ENCODE data around the gene SIK2.

Gene SIK2

DNA sequence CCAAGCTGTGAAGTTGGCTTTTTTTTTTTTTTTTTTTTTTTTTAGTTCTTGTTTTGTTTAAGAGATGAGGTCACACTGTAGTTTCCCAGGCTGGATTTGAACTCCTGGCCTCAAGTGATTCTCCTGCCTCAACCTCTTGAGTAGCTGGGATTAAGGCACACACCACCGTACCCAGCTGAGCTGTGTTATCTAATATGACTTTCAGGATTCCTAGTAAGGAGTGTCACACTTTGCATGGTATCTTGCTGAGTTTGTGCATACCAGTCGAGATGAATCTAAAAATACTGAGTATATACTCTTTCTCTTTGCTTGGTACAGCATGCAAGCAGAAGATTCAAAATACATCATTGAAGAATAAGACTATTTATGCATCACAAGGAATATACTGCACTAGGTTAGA lies 58.6 kb downstream of the SIK2 start:
- DNase-seq: no peak

DNA sequence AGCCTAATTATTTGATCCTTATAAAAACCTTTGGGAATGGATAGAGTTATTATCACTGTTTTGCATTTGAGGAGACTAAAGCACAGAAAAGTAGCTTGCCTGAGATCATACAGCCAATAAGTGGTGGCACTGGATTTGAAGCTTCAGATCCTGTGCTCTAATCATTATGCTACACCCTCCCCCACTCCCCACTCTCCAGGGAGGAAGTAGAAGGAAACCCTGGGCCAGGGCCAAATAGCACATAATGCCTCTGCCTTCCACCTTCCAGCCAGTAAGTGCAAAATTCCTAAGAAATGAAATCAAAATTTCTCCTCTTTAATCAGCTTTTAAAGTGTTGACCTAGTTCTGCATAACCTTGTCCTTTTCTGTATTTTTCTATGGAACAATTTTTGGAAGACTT lies 61.6 kb downstream of the SIK2 start:
- DNase-seq: no peak

DNA sequence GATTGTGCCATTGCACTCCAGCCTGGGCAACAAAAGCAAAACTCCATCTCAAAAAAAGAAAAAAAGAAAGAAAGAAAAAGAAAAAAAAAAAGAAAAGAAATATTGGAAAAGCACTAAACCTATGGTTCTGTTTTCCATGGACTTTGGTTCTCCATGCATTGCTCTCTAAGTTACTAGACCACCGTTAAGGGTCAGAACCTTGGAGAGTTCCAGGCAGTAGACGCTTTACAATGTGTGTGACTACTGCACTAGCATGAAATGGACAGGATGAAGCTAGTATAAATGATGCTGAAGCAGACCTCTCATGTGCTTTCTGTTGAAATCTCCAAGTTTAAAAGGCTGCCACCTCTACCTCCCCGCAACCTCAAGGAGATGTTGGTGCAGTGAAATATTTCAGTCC lies 63.5 kb downstream of the SIK2 start:
- no peak for DNase-seq

DNA sequence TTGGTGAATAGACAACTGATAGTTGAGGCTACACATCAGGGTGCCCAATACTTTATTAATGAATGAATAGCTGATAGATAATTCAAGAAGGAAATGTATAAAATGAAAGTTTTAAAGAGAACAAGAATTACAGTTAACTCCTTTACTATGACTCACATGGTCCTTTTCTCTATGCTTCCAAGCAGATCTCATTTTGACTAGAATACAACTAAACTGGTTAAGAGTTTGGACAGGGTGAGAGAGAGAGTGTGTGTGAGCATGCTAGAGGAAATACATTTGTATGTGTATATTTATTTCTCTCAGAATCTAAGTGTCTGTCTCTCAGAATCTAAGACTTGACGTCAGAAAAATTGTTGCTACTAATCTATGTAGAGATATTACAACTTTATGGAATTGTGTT lies 66.7 kb downstream of the SIK2 start:
- no peak for DNase-seq

DNA sequence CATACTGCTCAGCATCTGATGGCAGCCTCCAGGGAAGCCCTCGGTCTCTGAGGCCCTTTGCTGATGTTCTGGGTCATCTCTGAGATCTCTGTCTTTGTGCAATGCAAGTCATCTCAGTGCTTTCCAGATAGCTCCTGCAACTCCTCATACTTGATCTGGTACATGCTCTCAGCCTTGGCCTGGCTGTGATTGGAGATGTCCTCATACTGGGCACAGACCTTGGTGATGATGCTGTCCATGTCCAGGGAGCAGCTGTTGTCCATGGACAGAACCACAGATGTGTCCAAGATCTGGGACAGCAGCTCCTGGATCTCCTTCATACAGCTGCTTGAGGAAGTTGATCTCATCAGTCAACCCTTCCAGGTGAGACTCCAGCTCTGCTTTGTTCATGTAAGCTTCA lies 69.1 kb downstream of the SIK2 start:
- DNase-seq: no peak

DNA sequence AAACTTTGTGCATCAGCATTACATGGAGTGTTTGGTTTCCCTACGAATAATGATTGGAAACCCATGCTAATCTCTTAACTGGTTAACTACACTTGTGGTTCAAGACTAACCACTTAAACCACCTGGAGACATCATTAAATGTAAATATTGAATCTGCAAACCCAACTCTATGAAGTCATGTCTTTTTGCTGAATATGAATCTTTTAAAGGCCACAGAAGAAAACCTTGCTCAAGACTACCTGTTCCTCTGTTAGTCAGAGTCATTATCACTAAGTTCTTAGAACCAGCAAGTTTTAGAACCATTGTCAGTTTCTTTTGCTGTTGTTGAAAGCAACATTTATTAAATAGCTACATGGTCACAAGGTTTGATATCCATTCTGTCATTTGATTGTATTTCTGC lies 70.7 kb downstream of the SIK2 start:
- no peak for DNase-seq

DNA sequence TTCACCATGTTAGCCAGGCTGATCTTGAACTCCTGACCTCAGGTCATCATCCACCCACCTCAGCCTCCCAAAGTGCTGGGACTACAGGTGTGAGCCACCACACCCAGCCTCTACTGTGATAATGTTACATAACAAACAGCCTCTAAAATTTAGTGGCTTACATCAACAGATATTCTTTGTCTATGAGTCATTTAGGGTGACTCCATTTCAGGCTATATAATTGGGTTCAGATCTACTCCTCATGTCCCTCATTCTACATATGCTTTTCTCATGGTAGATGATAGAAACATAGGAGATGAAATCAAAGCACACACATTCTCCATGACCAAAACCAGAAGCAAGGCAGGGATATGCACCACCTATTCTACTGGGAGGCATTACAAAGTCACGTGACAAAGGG lies 72.7 kb downstream of the SIK2 start:
- DNase-seq: no peak

DNA sequence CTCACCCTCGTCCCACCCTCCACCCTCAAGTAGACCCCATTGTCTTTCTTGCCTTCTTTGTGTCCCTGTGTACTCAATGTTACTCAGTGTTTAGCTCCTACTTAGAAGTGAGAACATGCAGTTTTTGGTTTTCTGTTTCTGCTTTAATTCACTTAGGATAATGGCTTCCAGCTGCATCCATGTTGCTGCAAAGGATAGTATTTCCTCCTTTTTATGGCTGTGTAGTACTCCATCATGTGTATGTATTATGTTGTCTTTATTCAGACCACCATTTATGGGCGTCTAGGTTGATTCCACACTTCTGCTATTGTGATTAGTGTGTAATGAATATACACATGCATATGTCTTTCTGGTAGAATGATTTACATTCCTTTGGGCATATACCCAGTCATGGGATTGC lies 73.6 kb downstream of the SIK2 start:
- DNase-seq: no peak

DNA sequence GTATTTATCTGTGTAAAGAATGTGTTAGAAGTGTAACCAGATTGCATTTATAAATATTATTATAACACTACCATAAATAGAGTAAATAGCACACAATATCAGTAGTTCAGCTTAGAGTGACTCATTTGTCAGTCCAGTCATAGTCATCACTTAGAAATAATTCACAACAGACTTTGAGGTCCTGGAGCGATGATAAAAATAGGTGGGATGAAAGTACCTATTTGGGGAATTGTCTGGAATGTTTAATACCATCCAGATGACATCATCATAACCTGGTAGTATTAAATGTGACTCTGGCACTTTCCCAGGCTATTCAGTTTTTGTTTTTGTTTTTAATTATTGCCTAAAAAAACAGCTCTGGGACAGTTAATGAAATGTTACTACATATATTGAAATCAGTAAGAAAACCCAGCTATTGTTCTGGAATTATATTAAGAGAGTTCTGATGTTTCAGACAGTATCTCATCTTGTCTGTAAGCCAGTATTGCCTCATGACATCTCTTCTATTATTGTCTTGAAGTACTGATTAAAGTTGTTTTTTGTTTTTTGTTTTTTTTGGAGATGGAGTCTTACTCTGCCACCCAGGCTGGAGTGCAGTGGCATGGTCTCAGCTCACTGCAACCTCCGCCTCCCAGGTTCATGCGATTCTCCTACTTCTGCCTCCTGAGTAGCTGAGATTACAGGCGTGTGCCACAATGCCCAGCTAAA lies 74.8 kb downstream of the SIK2 start:
- DNase-seq: no peak

DNA sequence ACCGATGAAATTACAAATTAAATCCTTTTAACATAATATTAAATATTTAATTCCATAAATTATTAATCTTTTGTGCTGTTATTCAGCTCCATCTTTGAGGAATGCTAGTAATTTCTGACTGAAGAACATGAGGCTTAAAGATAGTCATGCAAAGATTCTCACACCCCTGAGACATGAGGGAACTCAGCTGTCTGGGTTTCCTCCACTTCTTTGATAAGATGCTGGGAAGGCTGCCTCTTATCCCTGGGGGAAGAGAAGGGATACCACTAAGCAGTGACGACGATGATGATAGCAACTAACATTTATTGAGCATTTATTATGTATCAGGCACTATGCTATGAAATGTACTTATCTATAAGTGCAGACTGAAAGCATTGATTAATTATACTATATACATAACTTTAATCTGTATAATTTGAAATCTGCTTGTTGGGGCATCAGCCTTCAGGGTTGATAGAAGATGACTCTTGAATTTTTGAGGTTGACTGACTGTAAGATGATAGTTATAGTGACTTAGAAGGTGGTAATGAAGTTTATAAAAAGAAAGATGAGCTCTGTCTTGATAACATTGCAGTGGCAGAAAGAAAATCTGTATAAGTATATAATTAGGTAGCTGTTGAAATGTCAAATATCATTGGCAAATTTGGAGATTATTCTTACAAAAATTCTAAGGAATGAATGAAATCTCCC lies 78.4 kb downstream of the SIK2 start:
- DNase-seq: no peak

DNA sequence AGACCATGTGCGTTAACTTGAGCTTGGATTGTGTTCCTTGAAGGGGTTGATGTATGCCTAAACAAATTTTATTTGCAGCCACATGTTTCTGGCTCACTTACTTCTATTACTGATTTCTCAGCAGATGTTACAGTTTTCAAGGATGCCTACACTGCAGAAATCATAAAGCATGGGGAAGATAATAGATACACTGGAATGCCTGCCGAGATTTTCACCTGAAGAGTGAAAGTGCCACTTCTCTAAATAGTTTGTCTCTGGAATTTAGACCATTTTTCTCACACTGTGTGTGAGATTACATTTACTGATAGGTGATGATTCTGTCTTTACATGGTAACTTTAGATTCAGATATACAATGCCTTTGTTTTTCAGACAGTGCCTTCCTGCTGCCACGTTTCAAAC lies 81.6 kb downstream of the SIK2 start:
- DNase-seq: no peak

DNA sequence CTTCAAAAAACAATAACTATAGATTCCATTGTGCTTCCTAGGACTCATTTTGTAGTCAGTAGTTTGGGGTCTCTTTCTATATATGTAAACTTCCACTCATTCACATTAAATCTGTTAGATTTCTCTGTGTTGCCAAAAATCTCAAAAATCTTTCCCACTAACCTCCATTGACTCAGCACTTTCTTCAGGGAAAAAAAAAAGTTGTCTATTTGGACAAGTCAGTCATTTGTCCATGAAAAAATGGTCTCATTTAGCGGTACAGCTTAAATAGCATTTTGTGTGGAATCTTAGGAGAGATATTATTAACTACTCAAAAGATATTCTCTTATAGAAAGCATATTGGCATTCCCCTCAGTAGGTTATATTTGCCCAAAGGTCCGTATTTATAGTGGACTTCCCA lies 82.0 kb downstream of the SIK2 start:
- no peak for DNase-seq

DNA sequence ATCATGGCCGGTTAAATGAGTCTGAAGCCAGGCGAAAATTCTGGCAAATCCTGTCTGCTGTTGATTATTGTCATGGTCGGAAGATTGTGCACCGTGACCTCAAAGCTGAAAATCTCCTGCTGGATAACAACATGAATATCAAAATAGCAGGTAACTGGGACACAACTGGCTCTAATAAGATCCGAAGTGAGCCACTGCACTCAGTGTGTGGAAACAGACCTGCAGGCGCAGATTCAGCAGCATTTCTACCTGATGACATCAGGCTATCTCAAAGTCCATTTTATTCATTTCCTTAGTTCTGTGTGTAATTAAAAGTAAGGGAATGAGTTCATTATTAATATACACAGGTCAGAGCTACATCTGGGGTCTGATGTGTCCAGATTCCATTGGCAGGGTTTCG lies 85.8 kb downstream of the SIK2 start:
- no peak for DNase-seq

DNA sequence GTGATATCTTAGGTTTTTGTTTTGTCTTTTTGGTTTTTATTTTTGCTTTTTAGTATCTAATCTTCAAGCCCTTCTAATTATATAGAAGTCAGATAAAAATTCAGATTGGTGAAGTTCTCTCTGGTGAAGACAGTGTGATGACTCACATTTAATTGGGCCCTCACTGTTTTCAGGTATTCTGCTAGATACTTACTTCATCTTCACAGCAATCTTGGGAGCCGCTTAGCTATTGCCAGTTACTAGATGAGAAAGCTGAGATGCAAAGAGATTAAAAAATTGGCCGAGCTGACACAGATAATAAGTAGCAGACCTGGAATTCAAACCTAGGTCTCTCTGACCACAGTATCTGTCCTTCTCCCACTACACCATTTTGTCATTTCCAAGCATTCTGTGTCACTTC lies 88.9 kb downstream of the SIK2 start:
- no peak for DNase-seq

DNA sequence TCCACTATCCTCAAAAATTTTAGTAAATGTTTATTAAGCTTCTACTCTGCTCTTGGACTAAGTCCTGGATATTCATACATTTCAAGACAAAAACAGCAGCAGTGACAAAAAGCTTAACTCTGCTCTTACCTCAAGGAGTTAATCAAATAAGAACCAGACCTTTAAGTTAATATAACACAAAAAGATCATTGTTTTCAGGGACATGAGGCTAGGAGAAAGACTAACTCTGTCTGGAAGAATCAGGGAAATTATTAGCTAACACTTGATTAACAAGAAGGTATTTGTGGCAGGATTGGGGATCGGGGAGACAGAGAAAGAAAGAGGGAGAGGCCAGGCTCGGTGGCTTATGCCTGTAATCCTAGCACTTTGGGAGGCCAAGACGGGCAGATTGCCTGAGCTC lies 89.5 kb downstream of the SIK2 start:
- no peak for DNase-seq

DNA sequence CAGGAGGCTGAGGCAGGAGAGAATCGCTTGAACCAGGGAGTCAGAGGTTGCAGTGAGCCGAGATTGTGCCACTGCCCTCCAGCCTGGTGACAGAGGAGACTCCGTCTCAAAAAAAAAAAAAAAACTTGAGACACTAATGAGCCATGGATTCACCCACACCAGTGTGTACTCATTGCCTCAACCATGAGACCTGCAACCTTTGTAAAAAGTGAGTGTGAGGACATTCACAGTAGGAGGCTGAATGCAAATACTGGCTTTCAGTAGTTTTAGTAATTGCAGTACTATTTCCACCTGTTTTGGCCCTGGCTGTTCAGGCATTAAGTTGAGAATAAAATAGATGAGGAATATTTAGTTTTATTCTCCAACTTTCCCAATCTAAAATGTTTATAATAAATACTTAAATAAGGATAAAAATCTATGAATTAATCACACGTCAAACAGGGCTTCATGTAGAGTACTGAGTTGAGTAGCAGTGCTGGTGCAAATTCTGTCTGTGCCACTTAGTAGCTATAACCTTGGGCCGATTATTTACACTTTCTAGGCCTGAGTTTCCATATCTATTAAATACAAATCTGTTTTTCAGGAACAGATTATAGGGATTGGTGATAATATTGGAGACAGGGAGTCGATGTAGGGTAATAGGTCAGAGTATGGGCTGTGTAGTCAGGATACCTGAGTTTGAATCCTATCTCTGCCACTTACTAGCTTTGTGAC lies 91.1 kb downstream of the SIK2 start:
- no peak for DNase-seq

DNA sequence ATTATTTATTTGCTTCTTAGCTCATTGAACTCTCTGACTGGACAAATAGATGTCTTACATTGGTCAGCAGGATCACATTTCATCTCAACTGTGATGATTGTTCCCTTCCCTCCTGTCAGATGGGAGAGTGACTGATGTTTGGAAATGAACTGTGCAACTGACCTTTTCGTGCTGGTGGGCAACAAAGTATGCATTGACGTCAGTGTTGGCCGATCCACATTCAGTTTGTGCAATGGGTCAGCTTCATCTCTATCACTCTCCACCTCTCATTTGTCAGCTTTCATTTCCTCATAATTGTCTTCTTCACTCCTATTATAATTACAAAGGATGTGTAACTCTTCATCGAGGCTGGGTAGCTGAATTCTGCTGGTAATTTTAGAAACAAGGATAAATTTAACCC lies 92.6 kb downstream of the SIK2 start:
- no peak for DNase-seq

DNA sequence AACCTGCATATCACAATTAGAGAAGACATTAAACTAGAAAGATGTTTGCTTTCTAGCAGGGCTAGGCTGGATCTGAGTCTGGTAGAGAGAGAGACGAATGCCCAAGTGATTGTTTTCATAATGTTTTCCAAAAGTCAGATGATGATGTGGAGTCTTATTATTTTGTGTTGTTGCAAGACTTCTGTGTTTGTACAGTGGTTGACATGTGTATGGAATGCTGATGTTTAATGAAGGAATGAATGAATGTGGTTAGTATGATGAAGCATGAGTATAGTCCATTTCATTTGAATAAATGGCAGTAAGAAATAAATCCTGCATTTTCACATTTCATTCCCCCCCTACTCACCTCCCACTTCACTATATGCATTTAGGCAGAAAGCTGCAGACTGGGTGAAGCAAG lies 94.3 kb downstream of the SIK2 start:
- DNase-seq: no peak

DNA sequence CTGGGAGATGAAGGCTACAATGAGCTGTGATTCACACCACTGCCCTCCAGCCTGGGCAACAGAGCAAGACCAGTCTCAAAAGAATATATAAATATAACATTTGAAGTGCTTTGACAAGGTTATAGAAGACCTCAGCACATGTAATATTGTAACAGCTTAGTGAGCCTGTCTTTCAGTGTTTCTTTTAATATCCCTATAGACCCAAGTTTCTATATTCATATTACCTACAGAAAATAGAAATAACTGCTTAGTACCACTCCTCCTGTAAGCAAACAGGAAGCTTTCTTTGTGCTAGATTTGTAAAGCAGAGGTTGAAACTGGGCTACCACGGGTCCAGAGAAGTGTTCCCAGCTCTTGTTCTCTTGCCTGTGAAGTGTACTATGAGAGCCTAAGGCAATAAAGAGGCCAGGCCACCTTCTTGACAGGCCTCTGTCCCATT lies 95.7 kb downstream of the SIK2 start:
- no peak for DNase-seq

DNA sequence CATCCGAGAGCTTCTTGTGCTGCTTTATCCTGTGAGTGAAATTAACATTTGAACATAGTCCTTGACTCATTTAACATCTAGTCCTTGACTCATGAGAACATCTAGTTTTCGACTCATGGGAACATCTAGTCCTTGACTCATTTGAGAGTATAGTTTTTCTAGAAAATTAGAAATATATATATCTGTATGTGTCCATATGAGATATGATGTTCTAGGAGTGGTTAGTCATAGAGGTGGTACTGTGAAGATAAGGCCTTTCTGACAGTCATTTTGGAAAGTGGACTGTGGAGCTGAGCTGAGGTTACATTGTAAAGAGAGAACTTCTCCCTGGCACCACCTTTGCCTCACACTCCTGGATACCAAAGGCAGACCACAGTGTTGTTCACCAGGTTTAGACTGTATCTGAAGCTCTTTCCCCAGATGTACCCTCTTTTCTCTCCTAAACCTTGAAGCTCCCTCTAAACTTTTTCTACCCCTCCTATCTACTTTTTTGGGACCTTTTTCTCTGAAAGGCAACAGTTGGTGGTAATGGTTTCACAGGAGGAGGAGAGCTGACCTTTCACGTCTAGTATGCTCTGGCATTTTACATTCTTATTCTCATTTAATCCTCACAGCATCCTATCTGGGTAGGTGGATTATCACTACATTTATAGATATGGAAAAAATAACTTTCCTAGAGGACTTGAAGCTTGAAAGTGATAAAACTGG lies 96.8 kb downstream of the SIK2 start:
- no peak for DNase-seq

DNA sequence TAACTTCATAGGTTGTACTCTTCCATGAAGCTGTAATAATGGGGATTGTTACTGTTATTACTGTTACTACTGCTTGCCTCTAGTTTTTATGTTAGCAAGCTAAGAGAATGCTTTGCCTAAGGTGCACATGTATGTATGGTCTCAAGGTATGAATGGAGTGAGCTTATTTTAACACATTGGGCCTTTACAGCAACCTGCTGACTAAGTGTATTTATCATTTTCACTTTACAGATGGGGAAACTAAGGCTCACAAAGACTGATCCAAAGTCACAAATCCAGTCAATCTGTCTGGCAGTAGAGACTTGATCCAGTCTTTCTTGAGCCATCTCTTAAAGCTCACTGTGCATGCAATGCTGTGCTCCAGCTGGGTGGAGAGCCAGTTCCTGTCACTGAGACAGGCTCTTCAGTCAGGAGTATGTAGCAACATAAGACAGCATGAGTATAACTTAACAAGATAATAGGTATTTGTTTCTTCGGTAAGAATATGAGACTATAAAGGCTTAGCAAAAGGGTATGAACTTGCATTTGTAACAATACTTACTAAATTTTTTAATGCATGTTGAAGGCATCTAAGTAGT lies 97.4 kb downstream of the SIK2 start:
- DNase-seq: no peak

DNA sequence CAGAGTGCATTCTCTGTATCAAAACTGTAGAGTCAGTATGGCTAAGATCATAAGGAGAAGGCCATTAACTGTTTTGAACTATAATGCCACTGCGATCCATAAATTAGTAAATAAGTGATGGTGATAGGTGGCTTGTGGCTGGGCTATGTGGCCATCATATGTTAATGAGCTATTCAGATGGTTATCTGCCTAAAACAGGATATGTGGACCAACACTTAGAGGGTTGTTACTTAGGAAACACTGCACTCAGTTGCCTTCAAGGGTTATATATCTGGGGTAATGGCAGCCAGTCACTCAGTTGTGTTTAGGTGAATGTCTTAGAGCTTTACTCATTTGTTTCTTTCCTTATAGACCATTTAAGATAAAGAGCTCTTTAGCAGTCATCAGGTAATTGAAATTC lies 97.9 kb downstream of the SIK2 start:
- no peak for DNase-seq

DNA sequence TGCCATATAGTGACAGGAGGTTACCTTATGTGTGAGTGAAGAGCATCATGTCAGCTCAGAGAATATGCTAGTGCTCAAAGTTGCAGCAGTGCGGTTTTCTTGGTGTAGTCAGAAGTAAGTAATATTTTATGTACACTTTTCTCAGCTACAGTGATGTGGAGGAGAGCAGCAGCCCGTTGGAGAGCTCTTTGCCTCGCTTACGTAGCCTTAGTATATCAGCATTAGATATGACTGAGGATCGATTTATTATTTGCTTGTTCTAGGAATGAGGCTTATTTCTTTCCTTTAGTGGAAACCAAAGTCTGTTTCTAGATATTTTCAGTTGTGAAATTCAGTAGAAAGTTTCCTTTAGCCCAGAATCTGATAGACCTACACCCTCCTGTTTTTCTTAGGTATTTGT lies 100.4 kb downstream of the SIK2 start:
- DNase-seq: no peak
